Measurements from ENCODE around the gene OAF. TPM values are rescaled to one million over a fixed set of nuclear protein-coding genes. Genes with fewer than 3 reads are reported as not detected.

The OAF gene
- total RNA-seq, 1 experiment from 2014 or later = 227 TPM

DNA sequence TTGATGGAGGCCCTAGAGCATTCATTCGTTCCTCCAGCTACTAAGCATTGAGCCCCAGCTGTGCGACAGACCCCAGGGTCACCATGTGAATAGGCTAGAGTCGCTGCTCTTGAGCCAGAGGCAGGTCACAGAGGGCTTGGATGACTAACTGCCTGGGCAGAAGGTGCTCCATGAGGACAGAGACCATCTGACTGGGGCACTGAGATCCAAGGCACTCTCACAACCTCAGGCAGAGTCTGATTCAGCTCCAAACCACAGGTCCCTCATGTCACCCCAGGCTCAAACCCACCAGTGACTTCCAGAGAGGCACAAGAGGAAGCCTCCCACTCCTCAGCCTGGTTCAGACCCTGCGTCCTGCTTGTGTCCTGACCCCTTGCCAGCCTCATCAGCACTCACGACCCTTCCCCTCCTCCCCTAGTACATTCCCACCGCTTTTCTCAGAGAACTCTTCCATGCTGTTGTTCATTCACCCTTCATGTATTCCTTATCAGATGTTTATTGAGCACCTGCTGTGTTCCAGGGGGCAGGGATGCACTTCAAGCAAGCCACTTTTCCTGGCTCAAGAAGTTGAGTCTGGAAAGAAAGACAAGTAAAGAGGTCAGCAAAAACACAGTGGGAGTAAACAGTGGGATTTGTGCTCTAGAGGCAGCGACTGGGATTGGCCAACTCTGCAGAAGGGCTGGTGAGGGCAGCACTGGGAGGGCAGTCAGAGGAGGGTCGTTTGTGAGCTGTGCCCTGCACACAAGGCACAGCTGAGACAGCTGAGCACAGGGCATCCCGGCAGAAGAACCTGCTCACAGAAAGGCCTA, 9.3 kb downstream of the OAF start:
- no peak for DNase-seq (ENCODE audit: low read depth)

DNA sequence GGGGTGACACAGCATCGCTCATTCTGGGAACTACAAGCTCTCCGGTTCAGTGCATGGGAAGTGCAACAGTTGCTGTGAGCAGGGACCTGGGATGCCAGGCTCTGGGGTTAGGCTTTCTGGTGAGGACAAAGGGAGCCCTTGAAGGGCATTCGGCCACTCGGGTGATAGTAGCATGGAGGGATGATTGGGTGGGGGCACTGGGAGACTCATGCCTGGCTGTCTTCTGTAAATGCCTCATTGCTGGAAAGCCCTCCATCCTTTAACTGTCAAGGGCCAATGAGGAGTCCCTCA, 9.9 kb downstream of the OAF start:
- DNase-seq (ENCODE audit: low read depth) = no peak

GRCh38 chr11:120221115-120221752, 10.4 kb downstream of the OAF start:
- no peak for DNase-seq (ENCODE audit: low read depth)

DNA sequence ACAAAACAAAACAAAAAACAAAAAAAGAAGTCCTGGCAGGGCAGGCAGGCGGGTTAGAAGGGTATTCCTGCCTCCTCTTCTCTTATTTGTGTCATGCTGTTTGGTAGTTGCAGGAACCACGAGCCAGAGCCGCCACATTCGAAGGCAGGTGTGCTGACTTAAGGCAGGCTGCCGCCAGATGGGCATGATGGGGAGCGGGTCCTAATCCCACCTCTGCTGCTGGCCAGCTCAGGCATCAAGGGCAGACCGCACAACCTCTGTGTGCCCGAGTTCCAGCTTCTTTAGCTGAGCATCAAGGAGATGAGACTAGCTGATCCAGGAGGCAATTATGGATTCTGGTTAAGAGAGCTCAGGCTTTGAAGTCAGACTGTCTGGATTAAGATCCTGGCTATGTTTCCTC, 12.1 kb downstream of the OAF start:
- no peak for DNase-seq (ENCODE audit: low read depth)

DNA sequence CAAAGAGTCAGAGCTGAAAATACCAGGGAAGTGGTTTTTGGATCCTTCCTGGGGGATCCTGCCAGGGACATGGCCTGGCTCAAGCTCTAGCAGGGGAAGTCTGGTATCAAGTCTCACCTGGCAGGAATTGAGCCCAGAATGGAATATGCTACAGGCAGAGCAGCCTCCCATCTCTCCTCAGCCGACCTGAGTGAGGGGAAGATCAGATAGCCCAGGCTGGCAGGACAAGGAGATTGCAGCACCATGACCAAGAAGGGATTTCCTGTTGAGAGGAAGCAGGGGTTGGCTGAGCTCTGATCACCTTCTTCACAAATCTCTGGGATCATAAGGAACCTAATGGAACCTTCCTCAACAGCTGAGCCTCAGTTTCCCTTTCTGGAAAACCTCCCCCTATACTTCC, 13.0 kb downstream of the OAF start:
- no peak for DNase-seq (ENCODE audit: low read depth)

DNA sequence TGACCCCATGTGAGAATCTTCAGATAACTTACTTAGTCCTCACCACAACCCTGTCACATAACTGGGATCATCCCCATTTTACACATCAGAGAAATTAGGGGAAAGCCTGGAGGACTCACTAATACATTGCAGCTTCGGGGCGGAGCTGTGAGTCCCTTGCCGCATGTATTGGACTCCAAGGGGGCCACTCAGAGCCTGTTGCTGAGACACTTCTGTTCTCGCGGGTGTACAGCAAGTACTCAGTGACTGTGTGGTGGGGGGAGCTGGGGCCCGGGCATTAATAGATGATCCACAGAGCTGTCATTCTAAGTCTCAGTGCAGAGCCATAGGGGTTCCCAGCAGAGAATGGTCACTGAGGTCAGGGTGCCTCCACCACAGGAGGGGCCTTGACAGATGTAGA, 13.5 kb downstream of the OAF start:
- DNase-seq (ENCODE audit: low read depth) = no peak

DNA sequence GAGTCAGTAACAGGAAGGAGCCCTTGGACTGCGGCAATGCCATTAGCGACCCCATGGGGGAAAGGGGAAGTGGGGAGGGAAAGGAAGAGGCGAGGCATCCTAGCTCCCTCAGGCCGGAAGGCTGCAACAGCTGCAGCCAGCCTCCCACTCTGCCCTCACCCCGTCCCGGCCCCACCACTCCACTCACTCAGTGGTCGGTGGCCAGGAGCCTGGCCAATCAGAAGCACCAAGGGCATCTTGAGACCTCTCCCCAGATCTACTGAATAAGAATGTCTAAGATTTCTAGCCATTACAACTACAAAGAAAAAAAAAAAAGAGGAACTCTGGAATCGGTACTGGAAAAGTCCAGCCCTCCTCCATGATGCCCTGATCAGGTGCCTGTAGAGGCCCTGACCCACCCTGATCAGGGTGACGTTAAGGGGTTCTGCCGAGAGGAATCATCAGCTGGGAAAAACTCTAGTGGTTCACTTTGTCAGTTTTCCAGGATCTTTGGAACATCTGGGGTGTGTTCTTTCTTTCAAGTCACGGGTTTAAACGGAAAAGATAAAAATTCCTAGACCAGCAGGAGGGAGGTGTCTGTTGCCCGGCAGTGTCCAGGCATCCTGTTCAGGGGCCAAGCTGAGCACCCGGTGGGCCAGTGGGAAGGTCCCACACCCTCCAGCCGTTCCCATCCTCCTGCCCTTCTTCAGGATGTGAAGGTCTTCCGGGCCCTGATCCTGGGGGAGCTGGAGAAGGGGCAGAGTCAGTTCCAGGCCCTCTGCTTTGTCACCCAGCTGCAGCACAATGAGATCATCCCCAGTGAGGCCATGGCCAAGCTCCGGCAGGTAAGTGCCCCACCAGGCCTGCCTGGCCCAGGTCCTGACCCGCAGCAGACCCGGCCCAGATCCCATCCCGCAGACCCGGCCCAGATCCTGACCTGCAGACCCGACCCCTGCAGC, 14.4 kb downstream of the OAF start:
- DNase-seq (ENCODE audit: low read depth) = no peak

DNA sequence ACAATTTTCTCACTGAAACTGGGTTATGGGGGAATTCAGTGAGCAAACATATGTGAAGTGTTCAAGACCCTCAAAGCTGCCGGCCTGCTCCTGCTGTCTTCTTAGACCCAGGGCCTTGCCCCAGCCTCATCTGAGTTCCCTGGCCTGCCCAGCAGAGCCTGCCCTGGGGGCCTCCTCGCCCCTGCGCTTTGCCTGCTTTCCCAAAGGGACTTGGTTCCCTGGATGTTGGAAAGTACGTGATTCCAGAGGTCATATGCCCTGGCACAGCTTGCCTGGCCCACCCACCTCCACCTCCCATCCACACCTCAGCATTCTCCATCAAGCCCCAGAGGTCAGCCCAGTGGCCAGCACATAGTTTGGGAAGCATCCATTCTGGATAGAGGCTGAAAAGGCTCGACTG, 15.4 kb downstream of the OAF start:
- no peak for DNase-seq (ENCODE audit: low read depth)

DNA sequence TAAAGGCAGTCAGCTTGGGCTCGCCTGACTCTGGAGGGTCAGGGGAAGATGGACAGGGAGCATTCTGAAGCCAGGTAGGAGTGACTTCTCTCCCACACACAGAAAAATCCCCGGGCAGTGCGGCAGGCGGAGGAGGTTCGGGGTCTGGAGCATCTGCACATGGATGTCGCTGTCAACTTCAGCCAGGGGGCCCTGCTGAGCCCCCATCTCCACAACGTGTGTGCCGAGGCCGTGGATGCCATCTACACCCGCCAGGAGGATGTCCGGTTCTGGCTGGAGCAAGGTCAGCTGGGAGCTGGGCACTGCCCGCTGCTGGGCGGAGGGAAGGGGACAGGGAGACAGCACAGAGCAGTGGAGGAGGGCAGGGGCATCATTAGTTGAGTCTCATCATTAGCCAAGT, 15.9 kb downstream of the OAF start:
- DNase-seq (ENCODE audit: low read depth) = no peak

DNA sequence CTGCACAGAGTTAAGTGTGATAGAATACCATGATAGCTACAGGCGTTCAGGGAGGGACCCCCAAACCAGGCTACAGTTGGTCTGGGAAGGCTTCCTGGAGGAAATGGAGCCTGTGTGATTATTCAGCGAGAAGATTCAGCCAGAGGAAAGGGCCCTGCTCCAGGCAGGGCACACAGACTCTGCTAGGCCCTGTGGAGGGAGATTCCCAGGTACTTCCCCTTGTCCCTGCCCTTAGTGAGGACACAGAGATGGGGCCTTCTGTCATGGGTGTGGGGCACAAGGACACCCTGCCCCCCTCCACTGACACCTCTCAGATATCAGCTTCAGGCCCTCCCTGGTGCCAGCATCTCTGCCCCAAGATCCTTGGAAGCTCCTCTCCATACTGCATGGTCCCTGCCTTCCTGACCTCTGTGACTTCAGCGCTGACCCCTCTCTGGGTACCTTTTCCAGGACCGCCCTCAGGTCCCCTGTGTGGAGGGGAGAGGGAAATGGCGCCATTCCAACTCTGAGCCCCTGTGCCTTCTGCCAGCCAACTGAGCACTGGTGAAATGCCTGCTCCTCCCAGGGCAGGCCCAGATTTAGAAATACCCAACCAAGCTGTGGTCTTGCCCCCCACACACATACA, 16.5 kb downstream of the OAF start:
- DNase-seq (ENCODE audit: low read depth) = no peak

DNA sequence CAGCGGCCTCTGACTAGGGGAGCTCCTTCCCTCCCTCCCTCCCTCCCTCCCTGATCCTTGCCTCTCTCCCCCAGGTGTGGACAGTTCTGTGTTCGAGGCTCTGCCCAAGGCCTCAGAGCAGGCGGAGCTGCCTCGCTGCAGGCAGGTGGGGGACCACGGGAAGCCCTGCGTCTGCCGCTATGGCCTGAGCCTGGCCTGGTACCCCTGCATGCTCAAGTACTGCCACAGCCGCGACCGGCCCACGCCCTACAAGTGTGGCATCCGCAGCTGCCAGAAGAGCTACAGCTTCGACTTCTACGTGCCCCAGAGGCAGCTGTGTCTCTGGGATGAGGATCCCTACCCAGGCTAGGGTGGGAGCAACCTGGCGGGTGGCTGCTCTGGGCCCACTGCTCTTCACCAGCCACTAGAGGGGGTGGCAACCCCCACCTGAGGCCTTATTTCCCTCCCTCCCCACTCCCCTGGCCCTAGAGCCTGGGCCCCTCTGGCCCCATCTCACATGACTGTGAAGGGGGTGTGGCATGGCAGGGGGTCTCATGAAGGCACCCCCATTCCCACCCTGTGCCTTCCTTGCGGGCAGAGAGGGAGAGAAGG, 18.1 kb downstream of the OAF start:
- DNase-seq (ENCODE audit: low read depth) = no peak

GRCh38 chr11:120229451-120230424, 18.9 kb downstream of the OAF start:
- no peak for DNase-seq (ENCODE audit: low read depth)

DNA sequence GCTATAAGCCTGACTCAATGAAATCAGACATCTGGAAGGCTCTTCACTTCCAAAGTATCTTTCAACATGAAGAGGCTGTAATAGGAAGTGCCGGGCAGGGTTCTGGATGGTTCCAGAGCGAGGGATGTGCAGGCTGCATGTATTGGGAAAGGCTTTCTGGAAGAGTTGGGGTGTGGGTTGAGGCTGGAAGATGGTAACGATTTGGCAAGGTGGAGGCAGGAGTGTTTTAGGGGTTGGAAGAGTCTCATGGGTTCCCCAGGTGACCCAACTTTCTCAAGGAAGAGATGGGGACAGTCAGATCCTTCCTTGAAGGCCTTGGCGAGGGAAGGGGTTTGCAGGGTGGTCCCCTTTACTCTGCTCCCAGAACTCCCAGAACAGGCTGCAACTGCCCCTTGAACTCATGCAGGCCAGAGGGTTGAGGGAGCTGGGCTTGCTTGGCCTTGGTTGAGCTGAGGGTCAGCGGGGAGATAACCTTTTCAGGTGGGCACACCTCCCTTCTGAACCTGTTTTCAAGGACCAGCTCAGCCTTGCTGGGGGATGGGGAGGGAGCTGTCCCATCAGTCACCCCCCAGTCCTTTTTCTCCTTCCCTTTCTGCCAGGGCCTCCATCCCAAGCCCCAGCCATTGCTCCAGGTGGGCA, 19.7 kb downstream of the OAF start:
- DNase-seq (ENCODE audit: low read depth) = no peak

GRCh38 chr11:120231963-120232362, 21.1 kb downstream of the OAF start:
- no peak for DNase-seq (ENCODE audit: low read depth)

GRCh38 chr11:120233207-120233803, 22.5 kb downstream of the OAF start:
- no peak for DNase-seq (ENCODE audit: low read depth)

GRCh38 chr11:120235024-120235628, 24.3 kb downstream of the OAF start:
- peak; percentile 58 for DNase-seq (ENCODE audit: low read depth)

DNA sequence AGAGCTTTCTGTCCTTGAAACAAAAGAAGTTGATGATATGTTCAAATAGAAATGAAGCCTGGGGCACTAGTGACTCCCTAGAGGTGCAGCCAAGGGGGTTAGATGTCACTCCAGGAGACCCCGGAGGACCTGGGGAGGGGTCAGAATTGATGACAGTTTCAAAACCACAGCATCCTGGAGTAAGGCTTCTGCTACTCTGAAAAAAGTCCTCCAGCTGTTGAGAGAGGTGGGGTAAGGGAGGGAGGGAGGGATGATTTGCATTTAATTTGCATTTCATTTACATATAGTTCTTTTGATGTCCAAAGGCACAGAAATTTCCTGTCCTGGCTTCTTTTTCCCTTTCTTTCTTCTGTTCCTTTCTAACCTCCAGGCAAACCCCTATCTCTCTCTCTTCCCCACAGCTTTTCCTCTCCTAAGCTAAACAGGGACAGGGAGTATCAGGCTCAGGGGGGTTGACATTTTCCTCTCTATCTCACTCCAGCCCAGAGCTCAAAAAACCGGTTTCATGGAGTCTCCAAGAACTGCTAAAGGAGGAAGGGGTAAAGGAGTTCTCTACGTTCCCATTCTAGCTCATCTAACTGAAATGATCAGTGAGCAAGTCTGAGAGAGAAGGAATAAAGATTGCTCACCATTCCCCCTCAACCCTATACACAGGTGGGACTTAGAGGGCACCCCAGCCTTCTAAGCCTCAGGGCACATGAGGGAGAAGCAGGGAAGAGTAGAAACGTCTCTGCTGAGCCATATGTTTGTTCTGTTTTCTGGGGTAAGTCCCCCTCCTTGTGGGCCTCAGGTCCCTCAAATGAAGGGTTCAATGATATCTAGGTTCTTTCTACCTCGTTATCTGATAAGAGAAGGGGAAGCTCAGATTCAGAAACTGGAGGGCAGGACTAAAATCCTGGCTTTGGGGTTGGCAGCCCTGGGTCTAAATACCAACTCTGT, 25.6 kb downstream of the OAF start:
- peak; percentile 90 for DNase-seq (ENCODE audit: low read depth)
